ENCODE data around the gene CALHM4. TPM values are rescaled to one million over a fixed set of nuclear protein-coding genes. Genes with fewer than 3 reads are reported as not detected.

CALHM4 gene
- total and polyA plus RNA-seq, 2 of the 4 experiments (the other 2 are of a cell fraction) = 0.07 TPM; not detected in 1

GRCh38 chr6:116556065-116556464 lies 2.5 kb downstream of the CALHM4 start:
- Histone ChIP-seq H3K4me1 (ENCODE audit: control insufficient read depth, insufficient read depth, low read length) (peaks cover 7% of the 10 kb centered on the region), H3K4ac (ENCODE audit: low read depth, low read length) (peak overlapping the region; percentile 96), H3K9me1 (ENCODE audit: insufficient read depth, low read length) (no peaks in the 10 kb centered on the region), H2BK20ac (ENCODE audit: low read depth, low read length) (peak overlapping the region; percentile 97), H3K36me3 (ENCODE audit: control insufficient read depth, insufficient read depth, low read length) (no peaks in the 10 kb centered on the region), H3K4me2 (ENCODE audit: low read depth, low read length) (peak overlapping the region; percentile 55; the same call in 1 of the 2 replicates), H3K9ac (ENCODE audit: low read depth, low read length) (no peak overlapping the region), H3K9me3 (ENCODE audit: control insufficient read depth, insufficient read depth, low read length) (no peaks in the 10 kb centered on the region), H4K20me1 (ENCODE audit: insufficient read depth, low read length) (no peaks in the 10 kb centered on the region), H3K4me3 (ENCODE audit: insufficient read depth, low read depth, low read length) (no peak overlapping the region), H2BK15ac (ENCODE audit: low read depth, low read length) (peak overlapping the region; percentile 98), H3K27me3 (ENCODE audit: control insufficient read depth, insufficient read depth, low read length) (no peaks in the 10 kb centered on the region), H3K14ac (replicated peaks; ENCODE audit: low read depth, low read length) (peak overlapping the region; percentile 94), H3K79me1 (ENCODE audit: low read depth in 1 of 2, low read length in 2 of 2) (no peaks in the 10 kb centered on the region), H2AFZ (replicated peaks; ENCODE audit: low read length, poor library complexity) (no peak overlapping the region), H2AK5ac (ENCODE audit: low read depth, low read length) (peak overlapping the region; percentile 98), H4K5ac (ENCODE audit: low read depth, low read length) (peak overlapping the region; percentile 92; the same call in 1 of the 2 replicates), H4K8ac (ENCODE audit: low read depth in 2 of 2, low read length in 2 of 2) (peak overlapping the region; percentile 94 to 96), H4K91ac (ENCODE audit: insufficient read depth, low read depth, low read length) (peak overlapping the region; percentile 94), H2BK120ac (ENCODE audit: low read depth, low read length) (peak overlapping the region; percentile 98), H3K23ac (ENCODE audit: low read depth, low read length) (peak overlapping the region; percentile 73; the same call in 1 of the 2 replicates), H2BK5ac (ENCODE audit: low read depth, low read length, poor library complexity, severe bottlenecking) (peak overlapping the region; percentile 99), H3K56ac (ENCODE audit: extremely low read depth, insufficient read depth, low read length) (peak overlapping the region; percentile 91), H3K18ac (ENCODE audit: low read depth, low read length) (peak overlapping the region; percentile 98), H2AK9ac (replicated peaks; ENCODE audit: low read depth, low read length, poor library complexity) (peak overlapping the region; percentile 70), H3K27ac (ENCODE audit: insufficient read depth, low read length) (peak overlapping the region; percentile 83)
- no TSS peak for BruUV-seq (replicated peaks)
- peak; percentile 83 for DNase-seq
- intact Hi-C loops (cut with micrococcal nuclease) = no loop called here
- no CpG with 5 or more reads among the region's 1 CpG for WGBS, 2 experiments (ENCODE audit: extremely low coverage in 2 of 2, insufficient read length in 1 of 2)
- TF ChIP-seq NFE2L2 (IDR thresholded peaks at IDR 0.05; ENCODE audit: low read depth, low read length) (no peak), BHLHE40 (IDR thresholded peaks at IDR 0.05; ENCODE audit: low read depth, low read length) (peak; percentile 27; the same call in 1 of the 2 replicates)
- in situ Hi-C loops (cut with MboI; ENCODE audit: low sequenced_read_pairs) = no loop called here
- ATAC-seq (ENCODE audit: low read depth) = peak; percentile 64
- CTCF ChIA-PET = interaction anchor here (2.3 kb wide), 1 partner anchor 287 kb away, joined by 11 read pairs; no protein-coding TSS in a partner anchor
- POLR2A ChIA-PET (ENCODE audit: unreplicated experiment) = no interaction called here
- dilution Hi-C loops (cut with HindIII; ENCODE audit: low sequenced_read_pairs, unreplicated experiment) = no loop called here
